ENCODE results near the gene ZNF385C.
A peak's percentile ranks its signal among the peaks of the same experiment; 100 is the strongest.
"Not testable (repeated sequence)": the region's sequence is repeated elsewhere in the genome, so short reads cannot be mapped to it uniquely, and the experiment has no call there.

ZNF385C gene

GRCh38 chr17:42045719-42046118 lies 52.6 kb downstream of the ZNF385C start:
- DNase-seq, result no peak

DNA sequence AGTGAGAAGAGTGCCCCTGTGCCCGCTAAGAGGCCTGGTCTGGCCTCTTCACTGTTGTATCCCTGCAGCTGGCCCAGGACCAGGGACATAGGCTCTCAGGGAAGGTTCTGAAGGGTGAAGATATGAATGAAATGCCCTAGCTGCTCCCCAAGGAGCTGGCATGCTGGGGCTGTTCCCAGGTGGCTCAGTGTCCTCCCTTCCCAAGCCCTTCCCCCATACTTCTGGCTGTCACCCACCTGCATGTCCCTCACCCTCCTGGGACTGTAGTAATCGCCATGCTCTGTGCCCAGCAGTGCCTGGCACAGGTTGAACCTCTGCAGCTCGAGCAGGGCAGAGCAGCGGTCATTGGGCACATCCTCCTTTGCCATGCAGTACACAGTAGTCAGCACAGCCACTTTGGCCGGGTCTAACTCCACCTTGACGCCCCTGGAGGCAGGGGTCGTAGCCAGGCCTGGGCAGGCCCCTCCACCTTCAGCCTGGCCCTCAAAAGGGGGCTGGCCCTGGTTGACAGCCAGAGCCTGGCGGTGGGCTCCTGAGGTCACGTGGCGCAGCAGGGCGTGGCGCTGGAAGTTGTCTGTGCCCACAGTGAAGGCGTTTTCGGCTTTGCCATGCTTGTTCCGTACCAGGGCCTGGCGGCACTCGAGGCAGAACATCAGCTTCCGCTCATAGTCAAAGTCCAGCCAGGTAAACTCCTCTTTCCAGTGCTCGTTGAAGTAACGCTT lies 55.5 kb downstream of the ZNF385C start:
- DNase-seq, result no peak

DNA sequence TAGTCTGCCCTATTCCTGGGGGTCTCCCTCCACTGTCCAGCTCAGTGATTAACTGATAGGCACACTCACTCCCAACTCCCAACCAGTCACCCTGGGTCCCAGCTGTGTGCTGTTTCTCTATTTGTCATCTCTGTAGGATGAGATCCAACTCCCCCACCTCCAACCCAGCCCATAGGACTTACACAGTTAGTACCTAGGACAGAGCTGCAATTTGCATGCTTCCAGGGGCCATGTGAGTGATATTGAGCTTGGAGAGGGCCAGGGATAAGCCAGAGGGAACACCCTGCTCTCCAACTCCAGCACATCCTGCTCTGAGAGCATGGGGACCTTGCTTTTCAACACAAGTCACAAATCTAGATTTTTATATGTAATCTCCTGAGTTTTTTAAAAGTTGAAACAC lies 56.7 kb downstream of the ZNF385C start:
- no peak for DNase-seq

DNA sequence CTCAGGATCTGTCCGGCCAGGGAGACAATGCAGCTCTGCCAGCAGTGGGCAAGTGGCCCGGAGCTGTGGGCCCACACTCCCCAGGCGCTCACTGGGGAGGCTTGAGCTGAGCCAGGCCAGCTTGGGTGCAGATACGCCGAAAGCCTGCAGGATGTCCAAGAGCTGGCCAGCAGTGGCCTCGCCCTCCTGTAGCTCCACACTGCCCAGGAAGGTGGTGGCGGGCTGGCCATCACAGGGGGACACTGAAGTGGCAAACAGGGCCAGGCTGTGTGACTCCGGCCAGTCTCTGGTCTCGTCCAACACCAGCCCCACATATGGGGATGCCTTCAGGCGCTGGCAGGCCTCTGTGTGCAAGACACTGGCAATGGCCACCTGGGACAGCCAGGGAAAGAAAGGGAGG lies 57.5 kb downstream of the ZNF385C start:
- DNase-seq, result no peak

GRCh38 chr17:42039794-42040763 lies 58.2 kb downstream of the ZNF385C start:
- no peak for DNase-seq

DNA sequence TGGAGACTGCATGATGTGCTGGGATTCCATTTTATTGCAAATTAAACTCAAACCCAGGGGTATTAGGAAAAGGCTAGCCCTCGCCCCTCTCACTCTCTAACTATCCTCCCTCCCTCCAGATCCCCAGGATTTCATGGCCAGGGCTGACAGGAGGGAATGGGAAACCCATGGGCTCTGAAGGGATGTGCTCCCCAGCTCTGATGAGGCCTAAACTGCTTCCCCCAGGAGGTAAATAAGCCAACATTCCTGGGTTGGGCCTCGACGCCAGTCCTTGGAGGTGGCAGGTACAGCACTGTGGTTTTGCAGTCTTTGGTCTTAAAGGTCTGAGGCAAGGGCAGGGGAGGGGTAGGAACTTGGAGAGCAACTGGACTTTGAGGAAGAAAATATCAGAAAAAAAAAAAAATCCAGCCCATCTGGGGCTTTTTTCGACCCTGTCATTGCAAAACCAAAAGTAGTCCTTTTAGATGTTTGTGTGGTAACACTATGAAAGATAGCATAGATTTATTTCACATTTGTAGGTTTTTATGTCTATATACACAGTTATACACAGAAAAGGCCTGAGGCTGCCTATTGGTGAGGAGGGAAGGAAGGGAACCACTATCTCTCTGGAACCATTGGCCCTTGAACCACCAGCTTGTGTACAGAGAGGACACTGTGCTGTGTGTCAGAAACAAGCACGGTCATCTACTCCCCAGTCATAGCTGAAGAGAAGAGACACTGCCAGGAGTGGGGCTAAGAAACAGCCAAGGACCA lies 59.9 kb downstream of the ZNF385C start:
- DNase-seq, result no peak

- DNase-seq, result no peak
These were observed 64.2 kb downstream of the ZNF385C start for GRCh38 chr17:42034059-42034458.

DNA sequence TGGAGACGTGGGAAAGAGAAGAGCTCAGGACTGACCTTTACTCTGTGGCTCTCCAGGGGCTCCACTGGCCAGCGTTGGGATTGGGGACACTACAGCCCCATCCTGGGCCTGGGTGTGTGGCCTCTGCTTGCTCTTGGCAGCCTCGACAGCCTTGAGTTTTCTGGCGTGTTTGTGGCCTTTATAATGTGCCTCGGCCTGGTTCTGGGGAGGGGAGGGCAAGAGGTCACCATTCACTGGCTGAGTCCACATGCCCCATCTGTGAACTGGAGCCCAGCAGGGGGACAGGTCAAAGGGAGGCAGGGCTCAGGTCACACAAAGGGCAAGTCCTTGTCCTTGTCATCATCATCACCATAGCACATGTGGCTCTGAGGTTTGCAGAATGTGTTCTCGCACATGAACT lies 66.7 kb downstream of the ZNF385C start:
- no peak for DNase-seq

DNA sequence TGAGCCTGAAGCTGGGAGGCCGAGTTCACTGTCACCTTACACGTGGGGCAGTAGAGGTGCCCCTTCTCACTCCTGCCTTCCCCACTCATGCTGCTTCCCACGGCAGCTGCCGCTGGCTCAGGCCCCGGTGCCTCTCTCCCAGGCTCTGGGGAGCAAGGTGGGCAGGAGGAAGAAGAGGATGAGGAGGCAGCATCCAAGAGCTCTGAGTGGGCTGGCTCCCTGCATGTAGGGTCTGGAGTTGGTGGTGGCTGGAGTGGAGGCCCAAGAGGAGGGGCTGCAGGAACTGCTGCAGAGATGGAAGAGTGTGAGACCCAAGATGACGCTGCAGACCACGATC lies 69.5 kb downstream of the ZNF385C start:
- DNase-seq, result no peak

DNA sequence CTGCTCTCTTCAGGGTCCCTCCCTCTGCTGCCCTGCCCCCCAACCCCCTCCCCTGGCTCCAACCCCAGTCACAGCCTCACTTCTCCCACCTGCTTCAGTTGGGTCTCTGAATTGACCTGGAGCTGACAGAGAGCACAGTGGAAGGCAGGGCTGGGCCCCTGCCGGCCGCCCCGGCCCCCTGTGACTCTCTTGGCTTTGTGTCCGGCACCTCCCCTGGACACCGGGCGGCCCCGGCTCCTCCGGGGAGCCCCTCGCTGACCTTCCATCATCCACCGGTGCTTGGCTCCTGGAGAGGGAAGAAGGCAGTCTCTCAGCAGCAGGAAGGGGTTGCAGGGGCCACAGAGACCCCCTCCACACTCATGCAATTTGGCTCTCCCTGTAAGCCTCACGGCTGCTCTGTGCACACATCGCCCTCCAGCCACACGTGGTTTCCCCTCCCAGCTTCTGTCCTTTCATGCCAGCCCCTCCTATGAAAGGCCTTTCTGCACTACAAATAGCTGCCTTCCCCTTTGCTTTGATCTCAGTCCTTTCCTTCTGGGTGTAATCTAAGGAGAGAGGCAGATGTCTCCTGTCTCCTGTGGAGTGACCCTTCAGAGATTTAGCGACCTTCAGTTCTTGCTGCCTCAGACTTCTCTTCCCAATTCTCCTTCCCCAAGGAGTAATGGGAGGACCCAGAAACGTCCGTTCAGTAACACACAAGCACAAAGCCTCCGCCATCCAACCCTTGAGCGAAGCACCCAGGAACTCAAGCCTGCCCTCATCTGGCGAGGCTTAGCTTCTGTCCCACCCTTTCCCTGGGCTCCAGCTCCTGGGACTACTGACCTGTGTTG lies 70.1 kb downstream of the ZNF385C start:
- no peak for DNase-seq

- no peak for DNase-seq
These were observed 70.7 kb downstream of the ZNF385C start for GRCh38 chr17:42027590-42027889.

DNA sequence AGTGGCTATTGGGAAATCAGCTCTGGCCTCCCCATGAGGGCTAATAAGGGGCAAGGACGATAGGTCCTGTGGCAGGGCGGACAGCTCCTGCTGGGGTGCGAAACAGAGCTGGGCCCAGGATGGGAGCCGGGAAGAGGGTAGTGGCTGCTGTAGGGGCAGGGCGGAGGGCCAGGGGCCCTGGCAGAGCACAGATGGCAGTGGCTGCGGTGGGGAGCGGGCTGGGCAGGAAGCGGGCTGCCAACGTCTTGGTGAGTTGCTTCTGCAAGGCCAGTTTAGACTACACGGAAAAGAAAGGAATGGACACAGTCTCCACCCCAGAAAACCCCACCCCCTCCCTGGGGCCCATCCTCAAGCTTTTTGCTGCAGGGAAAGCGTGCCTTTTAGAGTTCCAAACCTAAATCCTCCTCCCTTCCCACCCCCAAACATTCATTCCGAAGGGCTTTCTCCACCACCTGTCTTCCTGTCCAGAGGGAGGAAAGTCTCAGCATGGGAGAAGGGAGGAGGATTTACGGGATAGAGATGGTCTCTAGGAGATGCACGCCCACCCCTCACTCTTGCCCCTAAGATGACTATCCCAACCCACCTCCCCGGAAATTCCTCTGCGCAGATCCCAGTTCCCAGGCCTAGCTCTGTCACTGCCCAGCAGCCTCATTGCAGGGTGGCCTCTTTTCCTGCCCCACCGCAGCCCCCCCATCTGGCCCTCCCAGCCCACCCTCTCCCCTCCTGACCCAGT lies 71.2 kb downstream of the ZNF385C start:
- DNase-seq, result no peak

DNA sequence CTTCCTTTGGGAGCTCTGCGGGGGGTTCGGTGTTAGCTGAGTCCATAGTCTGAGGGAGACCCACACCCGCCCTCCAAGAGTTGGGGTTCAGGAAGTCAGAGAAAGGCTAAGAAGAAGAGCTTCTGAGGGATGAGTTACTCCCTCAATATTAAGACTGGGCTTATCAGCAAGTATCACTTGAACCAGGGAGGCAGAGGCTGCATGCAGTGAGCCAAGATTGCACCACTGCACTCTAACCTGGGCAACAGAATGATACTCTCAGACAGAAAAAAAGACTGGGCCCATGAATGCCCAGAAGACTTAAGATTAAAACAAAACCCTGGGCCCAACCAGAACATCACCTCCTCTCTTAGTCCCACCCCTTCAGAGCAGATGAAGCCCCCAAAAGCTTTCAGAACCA lies 72.3 kb downstream of the ZNF385C start:
- no peak for DNase-seq

DNA sequence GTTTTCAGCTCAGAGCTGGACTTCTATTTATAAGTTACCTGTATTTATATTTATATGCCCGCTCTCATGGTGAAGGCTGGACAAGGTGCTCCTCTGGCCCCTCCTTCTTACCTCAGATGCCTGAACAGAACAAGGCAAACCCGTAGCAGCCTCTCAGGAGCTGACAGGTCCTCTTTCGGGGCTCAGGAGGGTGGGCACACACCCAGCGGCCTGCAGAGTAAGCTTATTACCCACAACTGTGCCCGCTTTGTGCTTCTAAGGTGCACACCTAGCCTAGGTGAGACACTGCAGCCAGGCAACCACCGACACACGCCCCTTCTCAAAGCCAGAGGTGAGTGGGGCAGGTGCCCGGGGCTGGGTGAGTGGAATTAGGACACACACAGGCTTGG lies 73.1 kb downstream of the ZNF385C start:
- no peak for DNase-seq

GRCh38 chr17:42023524-42024349 lies 74.5 kb downstream of the ZNF385C start:
- DNase-seq, result no peak

DNA sequence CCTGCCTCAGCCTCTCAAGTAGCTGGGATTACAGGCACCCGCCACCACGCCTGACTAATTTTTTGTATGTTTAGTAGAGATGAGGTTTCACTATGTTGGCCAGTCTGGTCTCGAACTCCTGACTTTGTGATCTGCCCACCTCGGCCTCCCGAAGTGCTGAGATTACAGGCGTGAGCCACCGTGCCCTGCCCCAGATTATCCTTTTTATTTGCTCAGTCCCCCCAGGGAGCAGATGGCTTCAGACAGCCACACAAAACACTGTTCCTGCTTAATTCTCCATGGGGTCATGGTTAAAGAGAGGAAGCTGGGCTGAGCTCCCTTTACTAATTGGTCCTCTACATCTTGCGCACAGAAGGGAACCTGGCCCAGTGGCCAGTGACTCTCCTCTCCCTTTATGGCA lies 77.4 kb downstream of the ZNF385C start:
- not testable (repeated sequence) for DNase-seq

- peak; percentile 95 for DNase-seq
These were observed 78.5 kb downstream of the ZNF385C start, which contains the start of gene NKIRAS2 for GRCh38 chr17:42019509-42020404. TSS of gene NKIRAS2 (plus strand) at chr17:42020090. CDS start at chr17:42021578, 1,488 bp downstream.

DNA sequence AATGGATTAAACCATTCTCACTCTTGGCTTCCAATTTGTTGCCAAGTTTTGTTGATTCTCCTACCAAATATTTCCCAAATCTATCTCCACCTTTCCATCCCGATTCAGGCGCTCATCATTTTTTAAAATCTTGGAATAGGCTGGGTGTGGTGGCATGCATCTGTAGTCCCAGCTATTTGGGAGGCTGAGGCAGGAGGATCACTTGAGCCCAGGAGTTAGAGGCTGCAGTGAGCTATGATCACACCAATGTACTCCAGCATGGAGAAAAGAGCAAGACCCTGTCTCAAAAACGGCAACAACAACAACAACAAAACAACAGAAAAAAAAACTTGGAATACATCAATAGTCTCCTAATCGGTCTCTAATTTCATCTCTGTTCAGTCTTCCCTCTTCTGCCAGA lies 79.3 kb downstream of the ZNF385C start:
- DNase-seq, result no peak

DNA sequence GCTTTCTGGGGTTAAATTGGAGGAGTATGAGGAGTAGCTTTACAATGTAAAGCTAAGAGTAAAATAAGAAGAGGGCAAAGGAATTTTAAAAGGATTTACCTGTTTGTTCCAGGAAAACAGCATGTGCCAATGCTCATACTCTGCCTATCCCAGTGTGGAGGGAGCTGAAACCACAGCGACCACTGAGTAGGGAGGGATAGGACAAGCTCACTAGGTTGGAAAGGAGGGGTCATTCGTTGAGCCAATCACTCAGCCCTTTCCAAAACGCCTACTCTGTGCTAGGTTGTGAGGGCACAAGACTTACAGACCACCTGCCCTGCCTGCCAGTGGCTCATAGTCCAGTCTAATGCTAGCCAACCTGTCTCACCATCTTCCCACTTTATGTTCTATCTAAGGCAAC lies 79.9 kb downstream of the ZNF385C start:
- DNase-seq, result no peak

- DNase-seq, result no peak
These were observed 80.4 kb downstream of the ZNF385C start for GRCh38 chr17:42017866-42018200.

Measured in CD4-positive, alpha-beta T cell treated with Interleukin-6 for 4 hours (primary cell).